VCaP (cell line): ENCODE data around the gene SNRNP200.

ENCODE experiments used
- H3K27ac ChIP-seq: fragments of 450-650 bp; 2 replicates; pipeline ENCODE4 v1.5.1; 2017
- CTCF ChIP-seq: fragments of 450-650 bp; conservative IDR thresholded peaks from 2 replicates; pipeline ENCODE4 v1.5.1; 2017; ENCODE audit warnings: mild to moderate bottlenecking, moderate library complexity

SNRNP200 gene

GRCh38 chr2:96330407-96330806, 25.1 kb upstream of the SNRNP200 start:
- TF ChIP-seq CTCF: no peak
- H3K27ac ChIP-seq: no peak overlapping the region

- no peak for TF ChIP-seq CTCF
Observed at GRCh38 chr2:96329874-96330273, 24.5 kb upstream of the SNRNP200 start.

GRCh38 chr2:96329456-96329855, 24.1 kb upstream of the SNRNP200 start:
- H3K27ac ChIP-seq: no peak overlapping the region
- no peak for TF ChIP-seq CTCF

More at GRCh38 chr2:96329874-96330273, 24.5 kb upstream of the SNRNP200 start:
- no peak overlapping the region for H3K27ac ChIP-seq

GRCh38 chr2:96326990-96327820, 21.9 kb upstream of the SNRNP200 start:
- H3K27ac ChIP-seq: no peak overlapping the region
- no peak for TF ChIP-seq CTCF

- no peak for TF ChIP-seq CTCF
- no peak overlapping the region for H3K27ac ChIP-seq
Observed at GRCh38 chr2:96326564-96326963, 21.2 kb upstream of the SNRNP200 start.

GRCh38 chr2:96325884-96326255, 20.5 kb upstream of the SNRNP200 start:
- TF ChIP-seq CTCF: no peak
- H3K27ac ChIP-seq: no peak overlapping the region

- H3K27ac ChIP-seq: no peak within 1 kb of the TSS
- no peak for TF ChIP-seq CTCF
Observed at GRCh38 chr2:96325041-96325883, 19.9 kb upstream of the SNRNP200 start, which contains the start of gene ITPRIPL1. TSS of gene ITPRIPL1 (plus strand) at chr2:96325317. CDS start at chr2:96325840, 523 bp downstream.
